Osteocyte (in vitro differentiated cells): ENCODE measurements around the gene HSD3B7. TPM values are rescaled to one million over a fixed set of nuclear protein-coding genes. Genes with fewer than 3 reads are reported as not detected.

Experiments used
- DNase-seq: peaks from one replicate; pipeline ENCODE4 v3.0.0; 2021; ENCODE audit warnings: mixed read lengths; ENCODE audit not compliant: unreplicated experiment; ENCODE audit errors: extremely low spot score
- H3K27ac Mint-ChIP-seq: one replicate; pipeline ENCODE4 v1.8.0; 2021; ENCODE audit warnings: mild to moderate bottlenecking, mixed read lengths; ENCODE audit not compliant: unreplicated experiment
- H3K27me3 Mint-ChIP-seq: one replicate; pipeline ENCODE4 v1.8.0; 2021; ENCODE audit warnings: mixed read lengths; ENCODE audit not compliant: unreplicated experiment
- H3K36me3 Mint-ChIP-seq: one replicate; pipeline ENCODE4 v1.8.0; 2021; ENCODE audit warnings: mixed read lengths; ENCODE audit not compliant: unreplicated experiment
- H3K4me1 Mint-ChIP-seq: one replicate; pipeline ENCODE4 v1.8.0; 2021; ENCODE audit warnings: mixed read lengths; ENCODE audit not compliant: unreplicated experiment
- H3K4me3 Mint-ChIP-seq: one replicate; pipeline ENCODE4 v1.8.0; 2021; ENCODE audit warnings: mild to moderate bottlenecking, moderate library complexity, mixed read lengths; ENCODE audit not compliant: unreplicated experiment
- H3K9me3 Mint-ChIP-seq: one replicate; pipeline ENCODE4 v1.8.0; 2021; ENCODE audit warnings: mixed read lengths; ENCODE audit not compliant: unreplicated experiment
- CTCF ChIP-seq: fragments of 200-600 bp; sonication (generic); IDR thresholded peaks from 2 replicates; pipeline ENCODE4 v1.5.0; 2021; ENCODE audit warnings: antibody characterized with exemption, mild to moderate bottlenecking, moderate library complexity
- total RNA-seq: library from RNA; stranded (reverse); gene quantifications from 2 replicates; pipeline ENCODE4 v1.2.1, GENCODE V29; 2021

Gene HSD3B7
- total RNA-seq, 1 donor from 2014 or later = 7.6 TPM

- H3K27me3 Mint-ChIP-seq = no peaks in the 10 kb centered on the region
- TF ChIP-seq CTCF = no peak
- H3K4me3 Mint-ChIP-seq = no peak overlapping the region
- no peaks in the 10 kb centered on the region for H3K4me1 Mint-ChIP-seq
- no peaks in the 10 kb centered on the region for H3K36me3 Mint-ChIP-seq
- DNase-seq = no peak
- H3K27ac Mint-ChIP-seq = no peak overlapping the region
- H3K9me3 Mint-ChIP-seq = no peaks in the 10 kb centered on the region
Measured at GRCh38 chr16:31020536-31020935, 35.5 kb downstream of the HSD3B7 start.

- H3K9me3 Mint-ChIP-seq = no peaks in the 10 kb centered on the region
- H3K27me3 Mint-ChIP-seq = no peaks in the 10 kb centered on the region
- no peak for TF ChIP-seq CTCF
- no peak for DNase-seq
- no peak overlapping the region for H3K4me3 Mint-ChIP-seq
- no peak overlapping the region for H3K27ac Mint-ChIP-seq
- no peaks in the 10 kb centered on the region for H3K4me1 Mint-ChIP-seq
- H3K36me3 Mint-ChIP-seq = no peaks in the 10 kb centered on the region
Measured at GRCh38 chr16:31022544-31023251, 37.7 kb downstream of the HSD3B7 start.

- Mint-ChIP-seq H3K36me3 (no peaks in the 10 kb centered on the region), H3K27me3 (no peaks in the 10 kb centered on the region)
Measured at GRCh38 chr16:31023252-31023602, 38.2 kb downstream of the HSD3B7 start.

GRCh38 chr16:31023627-31024226 lies 38.7 kb downstream of the HSD3B7 start:
- no peak for DNase-seq
- Mint-ChIP-seq H3K27ac (no peak overlapping the region), H3K9me3 (no peaks in the 10 kb centered on the region), H3K36me3 (no peaks in the 10 kb centered on the region), H3K27me3 (no peaks in the 10 kb centered on the region), H3K4me3 (no peak overlapping the region), H3K4me1 (no peaks in the 10 kb centered on the region)
- no peak for TF ChIP-seq CTCF

More at GRCh38 chr16:31023252-31023602, 38.2 kb downstream of the HSD3B7 start:
- H3K4me1 Mint-ChIP-seq = no peaks in the 10 kb centered on the region
- TF ChIP-seq CTCF = no peak
- no peak overlapping the region for H3K27ac Mint-ChIP-seq
- no peak for DNase-seq
- H3K4me3 Mint-ChIP-seq = no peak overlapping the region
- H3K9me3 Mint-ChIP-seq = no peaks in the 10 kb centered on the region

- no peaks in the 10 kb centered on the region for H3K4me1 Mint-ChIP-seq
- no peak for DNase-seq
- H3K27me3 Mint-ChIP-seq = no peaks in the 10 kb centered on the region
- no peaks in the 10 kb centered on the region for H3K36me3 Mint-ChIP-seq
- H3K27ac Mint-ChIP-seq = peak overlapping the region; percentile 23
- TF ChIP-seq CTCF = no peak
- no peak overlapping the region for H3K4me3 Mint-ChIP-seq
- no peaks in the 10 kb centered on the region for H3K9me3 Mint-ChIP-seq
Measured at GRCh38 chr16:31025339-31025738, 40.3 kb downstream of the HSD3B7 start.
